ENCODE data around the gene MEIS1.

DNA sequence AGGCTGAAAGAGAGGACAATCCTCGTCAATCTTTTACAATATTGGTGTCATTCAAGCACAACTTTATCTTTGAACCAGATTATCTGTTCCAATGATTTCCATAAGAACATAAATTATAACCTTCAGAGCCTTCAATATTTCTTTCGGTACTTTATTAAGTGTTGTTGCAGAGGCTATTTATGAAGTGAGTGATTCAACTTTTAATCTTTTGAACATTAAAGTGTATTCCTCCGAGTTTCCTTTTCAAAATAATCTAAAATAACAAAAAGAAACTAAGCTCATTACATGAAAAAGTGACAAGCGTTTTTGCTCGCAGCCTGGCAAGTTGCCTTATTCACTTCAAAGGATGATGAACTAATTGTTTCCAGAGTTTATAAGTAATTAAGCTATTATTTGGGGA lies 149.0 kb downstream of the MEIS1 start:
- TF ChIP-seq EZH2 (IDR thresholded peaks at IDR 0.05; ENCODE audit: insufficient read depth, poor library complexity, severe bottlenecking) (no peak), EZH2phosphoT487 (IDR thresholded peaks at IDR 0.05; ENCODE audit: insufficient read depth, low read depth) (no peak)

Measured in GM23248 (cell line).